ENCODE results near the gene KIAA0753.

DNA sequence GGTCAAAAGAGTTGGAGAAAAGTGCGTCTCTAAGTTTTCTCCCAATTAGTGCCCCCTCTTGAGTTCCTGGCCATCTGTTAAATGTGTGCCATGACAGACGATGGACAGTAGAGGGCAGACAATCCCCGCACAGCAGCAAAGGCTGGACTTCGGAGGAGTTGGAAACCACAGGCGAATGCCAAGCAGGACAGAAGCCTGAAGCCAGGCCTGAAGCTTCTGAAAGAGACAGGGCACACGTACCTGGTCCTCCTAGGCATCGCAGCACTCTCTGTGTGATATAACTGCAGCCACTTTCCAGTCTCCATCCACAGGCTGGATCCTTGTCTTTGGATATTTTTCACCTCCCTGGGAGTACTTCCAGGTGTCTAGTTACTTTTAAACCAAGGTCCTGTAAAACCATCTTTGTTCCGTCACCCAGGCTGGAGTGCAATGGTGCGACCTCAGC lies 25.6 kb upstream of the KIAA0753 start:
- TF ChIP-seq ZNF274 (IDR thresholded peaks at IDR 0.05; ENCODE audit: low read depth, low read length) (no peak), YY1 (IDR thresholded peaks at IDR 0.05; ENCODE audit: insufficient read depth, insufficient read length) (no peak), SUZ12 (IDR thresholded peaks at IDR 0.05; ENCODE audit: extremely low read depth, insufficient read depth, insufficient read length) (no peak)
